ENCODE measurements around the gene KLHL25.

Gene KLHL25

DNA sequence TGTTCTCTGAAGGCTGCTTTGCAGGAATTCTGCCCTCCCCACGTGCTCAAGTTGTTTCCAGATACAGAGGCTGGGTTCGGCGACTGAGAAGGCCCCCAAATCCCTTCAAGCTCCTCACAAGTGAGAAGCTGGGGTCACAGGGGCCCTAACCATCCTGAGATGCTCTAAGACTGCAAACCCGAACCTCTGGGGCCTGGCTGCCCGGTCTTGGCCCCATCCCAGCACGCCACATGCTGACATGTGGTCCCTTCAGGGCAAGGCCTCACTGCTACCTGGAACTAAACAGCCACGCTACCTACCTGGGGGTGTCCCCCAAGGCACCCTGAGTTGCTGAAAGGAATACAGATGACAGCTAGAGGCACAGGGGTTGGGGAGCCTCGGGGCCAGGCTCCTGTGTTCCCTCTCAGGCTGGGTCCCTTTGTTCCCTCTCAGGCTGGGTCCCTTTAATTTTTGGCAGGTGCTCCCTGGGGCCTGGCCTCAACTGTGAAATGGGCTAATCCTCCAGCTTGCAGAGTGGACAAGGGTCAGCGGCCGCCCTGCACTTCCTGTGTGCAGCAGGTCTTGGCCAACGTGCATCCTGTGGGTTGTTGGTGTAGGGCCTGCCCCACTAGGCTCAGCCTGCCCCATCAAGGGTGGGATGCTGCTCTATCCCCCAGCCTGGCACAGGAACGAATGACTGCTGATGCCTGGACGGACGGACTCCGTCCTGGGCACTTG, 32.5 kb downstream of the KLHL25 start:
- DNase-seq (ENCODE audit: low read depth): no peak
- TF ChIP-seq, protein P1, sequence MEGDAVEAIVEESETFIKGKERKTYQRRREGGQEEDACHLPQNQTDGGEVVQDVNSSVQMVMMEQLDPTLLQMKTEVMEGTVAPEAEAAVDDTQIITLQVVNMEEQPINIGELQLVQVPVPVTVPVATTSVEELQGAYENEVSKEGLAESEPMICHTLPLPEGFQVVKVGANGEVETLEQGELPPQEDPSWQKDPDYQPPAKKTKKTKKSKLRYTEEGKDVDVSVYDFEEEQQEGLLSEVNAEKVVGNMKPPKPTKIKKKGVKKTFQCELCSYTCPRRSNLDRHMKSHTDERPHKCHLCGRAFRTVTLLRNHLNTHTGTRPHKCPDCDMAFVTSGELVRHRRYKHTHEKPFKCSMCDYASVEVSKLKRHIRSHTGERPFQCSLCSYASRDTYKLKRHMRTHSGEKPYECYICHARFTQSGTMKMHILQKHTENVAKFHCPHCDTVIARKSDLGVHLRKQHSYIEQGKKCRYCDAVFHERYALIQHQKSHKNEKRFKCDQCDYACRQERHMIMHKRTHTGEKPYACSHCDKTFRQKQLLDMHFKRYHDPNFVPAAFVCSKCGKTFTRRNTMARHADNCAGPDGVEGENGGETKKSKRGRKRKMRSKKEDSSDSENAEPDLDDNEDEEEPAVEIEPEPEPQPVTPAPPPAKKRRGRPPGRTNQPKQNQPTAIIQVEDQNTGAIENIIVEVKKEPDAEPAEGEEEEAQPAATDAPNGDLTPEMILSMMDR (IDR thresholded peaks at IDR 0.05; ENCODE audit: control insufficient read depth, insufficient read depth, low read depth, low read length, missing control alignments): no peak
- no peak overlapping the region for H3K4me3 ChIP-seq (ENCODE audit: control insufficient read depth, low read depth, low read length)

DNA sequence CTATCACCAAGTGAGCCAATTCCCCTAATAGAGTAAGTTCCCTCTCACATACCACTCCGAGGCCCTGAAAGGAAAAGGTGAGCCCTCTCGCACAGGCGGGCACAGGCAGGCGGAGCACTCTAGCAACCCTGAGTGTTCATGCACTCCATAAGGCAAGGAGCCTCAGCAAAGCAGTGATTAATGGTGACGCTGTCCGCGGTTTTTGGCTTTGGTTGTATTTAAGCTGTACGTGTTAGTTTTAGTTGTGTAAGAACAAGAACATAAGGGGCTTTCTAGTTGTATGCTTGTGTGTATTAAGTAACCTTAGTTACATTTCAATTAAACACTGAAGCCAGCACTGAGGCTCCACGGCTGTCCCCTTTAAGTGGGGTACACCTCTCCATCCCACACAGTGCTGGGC, 33.1 kb downstream of the KLHL25 start:
- no peak overlapping the region for H3K4me3 ChIP-seq (ENCODE audit: control insufficient read depth, low read depth, low read length)
- no peak for DNase-seq (ENCODE audit: low read depth)
- TF ChIP-seq, protein P1 (IDR thresholded peaks at IDR 0.05; ENCODE audit: control insufficient read depth, insufficient read depth, low read depth, low read length, missing control alignments): no peak

DNA sequence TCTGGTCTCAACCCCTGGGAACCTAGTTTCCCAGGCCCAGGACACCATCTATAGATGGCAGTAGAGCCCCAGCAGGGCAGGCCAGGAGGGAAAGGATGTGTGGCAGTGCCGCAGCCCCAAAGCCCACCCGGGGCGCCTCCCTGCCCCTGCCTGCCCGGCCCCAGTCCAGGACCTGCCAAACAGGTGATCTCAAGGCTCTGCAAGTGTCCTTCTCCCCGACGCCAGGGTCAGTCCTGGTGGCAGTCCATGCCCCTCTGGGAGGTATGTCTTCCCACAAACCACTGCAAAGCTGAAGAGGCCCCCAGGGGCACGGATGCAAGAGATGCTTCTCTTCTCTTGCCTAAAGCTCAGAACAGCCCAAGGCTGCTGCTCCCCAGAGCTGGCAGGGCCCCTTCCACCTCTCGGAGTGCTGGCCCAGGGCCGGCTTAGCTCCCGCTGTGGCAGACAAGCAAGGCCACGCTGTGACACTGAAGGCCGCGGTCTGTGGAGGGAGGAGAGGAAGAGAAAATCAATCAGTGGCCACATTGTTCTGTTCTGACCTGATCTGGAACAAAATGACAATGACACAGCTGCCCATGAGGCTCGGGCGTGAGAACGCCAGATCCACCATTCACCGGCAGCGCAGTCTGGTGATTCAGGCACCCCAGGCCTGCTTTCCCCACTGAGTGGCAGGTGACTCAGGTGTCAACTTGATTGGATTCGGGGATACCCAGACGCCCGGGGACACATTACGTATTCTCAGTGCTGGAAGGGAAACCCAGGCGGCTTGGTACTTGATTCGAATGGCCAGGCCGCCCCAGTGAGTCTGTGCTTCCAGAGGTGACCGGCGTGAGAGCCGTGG, 34.0 kb downstream of the KLHL25 start:
- DNase-seq (ENCODE audit: low read depth): no peak
- TF ChIP-seq, protein P1 (IDR thresholded peaks at IDR 0.05; ENCODE audit: control insufficient read depth, insufficient read depth, low read depth, low read length, missing control alignments): no peak
- no peak overlapping the region for H3K4me3 ChIP-seq (ENCODE audit: control insufficient read depth, low read depth, low read length)

DNA sequence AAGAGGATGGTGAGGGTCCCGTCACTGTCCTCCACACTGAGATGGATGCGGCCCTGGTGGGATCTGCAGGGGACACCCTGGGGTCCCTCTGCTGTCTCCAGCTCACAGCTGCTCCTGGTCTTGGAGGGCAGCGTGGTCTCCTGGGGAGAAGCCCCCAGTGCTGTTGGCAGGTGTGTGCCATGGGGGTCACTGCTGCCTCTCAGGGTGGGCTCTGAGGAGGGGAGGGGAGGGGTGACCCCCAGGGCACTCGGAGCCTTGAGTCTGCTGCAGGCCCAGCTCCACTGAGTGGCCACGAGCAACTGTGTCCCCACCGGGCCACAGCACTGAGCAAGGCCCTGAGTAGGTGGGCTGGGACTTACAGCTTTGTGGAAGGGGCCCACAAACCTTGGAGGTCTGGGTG, 34.7 kb downstream of the KLHL25 start:
- no peak overlapping the region for H3K4me3 ChIP-seq (ENCODE audit: control insufficient read depth, low read depth, low read length)
- TF ChIP-seq, protein P1 (IDR thresholded peaks at IDR 0.05; ENCODE audit: control insufficient read depth, insufficient read depth, low read depth, low read length, missing control alignments): no peak
- DNase-seq (ENCODE audit: low read depth): no peak

DNA sequence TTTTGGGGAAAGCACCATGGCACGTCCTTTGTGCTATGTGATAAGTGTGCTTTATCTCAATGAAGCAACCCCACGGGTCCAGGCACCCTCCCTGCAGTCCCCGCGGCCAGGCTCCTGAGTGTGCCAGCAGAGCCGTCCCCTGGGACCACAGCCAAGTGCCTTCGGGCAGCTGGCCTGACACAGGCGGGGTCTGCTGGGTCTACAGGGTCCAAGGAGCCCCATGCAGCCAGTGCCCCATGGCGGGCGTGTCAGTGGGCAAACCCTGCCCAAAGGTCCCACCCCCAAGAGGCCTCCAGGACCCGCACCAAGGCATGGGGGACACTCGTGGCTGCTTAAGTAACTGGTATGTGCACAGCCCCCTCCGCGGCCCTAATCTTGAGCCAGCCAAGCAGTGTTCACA, 35.3 kb downstream of the KLHL25 start:
- no peak for DNase-seq (ENCODE audit: low read depth)
- H3K4me3 ChIP-seq (ENCODE audit: control insufficient read depth, low read depth, low read length): no peak overlapping the region
- TF ChIP-seq, protein P1 (IDR thresholded peaks at IDR 0.05; ENCODE audit: control insufficient read depth, insufficient read depth, low read depth, low read length, missing control alignments): no peak

DNA sequence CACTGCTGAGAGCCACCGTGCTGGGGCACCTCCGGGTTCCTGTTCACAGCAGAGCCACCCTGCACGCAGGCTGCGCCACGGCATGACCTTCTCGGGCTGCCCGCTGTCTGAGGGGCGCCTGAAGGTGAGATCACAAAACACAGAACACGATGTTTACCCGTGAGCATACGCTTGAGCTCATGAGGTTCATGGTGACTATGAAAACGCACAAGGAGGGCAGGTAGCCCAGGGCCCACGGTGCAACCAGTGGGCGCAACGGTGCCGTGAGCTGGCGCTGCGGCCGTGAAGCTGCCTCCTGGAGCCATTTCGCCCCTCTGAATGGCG, 36.1 kb downstream of the KLHL25 start:
- TF ChIP-seq, protein P1 (IDR thresholded peaks at IDR 0.05; ENCODE audit: control insufficient read depth, insufficient read depth, low read depth, low read length, missing control alignments): no peak
- no peak overlapping the region for H3K4me3 ChIP-seq (ENCODE audit: control insufficient read depth, low read depth, low read length)
- no peak for DNase-seq (ENCODE audit: low read depth)

All from AG09309 (cell line).